GM21717 (cell line): Measurements from ENCODE around the gene BUD13.

Source experiments
- ATAC-seq: cut with Tn5 transposase; IDR thresholded peaks from one replicate; pipeline ENCODE4 v1.9.1; 2021; ENCODE audit warnings: mild to moderate bottlenecking, moderate library complexity; ENCODE audit not compliant: unreplicated experiment

The BUD13 gene

DNA sequence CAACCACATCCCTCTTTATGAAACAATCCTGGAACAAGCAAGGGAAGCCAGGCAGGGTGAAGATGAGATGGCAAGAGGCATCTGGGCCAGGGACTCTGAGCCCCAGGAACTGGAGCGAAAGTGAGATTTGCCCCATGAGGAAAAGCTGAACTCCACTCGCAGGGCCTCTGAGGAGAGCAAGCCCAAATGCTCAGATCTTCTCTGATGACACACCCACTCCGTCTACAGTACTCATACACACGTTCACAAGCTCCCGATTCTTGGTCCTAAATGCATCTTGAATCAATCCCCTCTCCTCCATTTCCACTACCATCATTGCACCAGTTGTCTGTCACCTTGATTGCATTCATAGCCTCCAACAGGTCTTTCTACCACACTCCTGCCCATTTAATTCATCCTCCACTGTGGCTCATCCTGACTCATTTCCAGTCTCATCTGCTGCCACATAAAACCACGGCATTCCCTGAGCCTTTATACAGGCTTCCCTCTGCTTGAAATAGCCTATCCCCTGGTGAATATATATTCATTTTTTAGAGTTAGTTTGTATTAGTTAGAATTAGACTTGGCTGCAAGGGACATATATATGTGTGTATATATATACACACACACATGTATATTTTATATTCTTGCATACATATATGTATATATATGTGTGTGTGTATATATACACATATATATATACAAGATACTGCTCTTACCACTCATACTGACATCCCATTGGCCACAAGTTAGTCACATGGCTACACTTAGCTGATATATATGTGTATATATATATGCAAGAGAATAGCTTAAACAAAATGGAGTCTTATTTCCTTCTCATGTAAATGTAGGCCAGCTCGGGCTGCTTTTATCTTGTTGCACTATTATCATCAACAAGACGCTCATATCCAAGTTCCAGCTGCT is 20.3 kb upstream of the BUD13 start:
- no peak for ATAC-seq

GRCh38 chr11:116792144-116792868 is 19.5 kb upstream of the BUD13 start:
- ATAC-seq: no peak

GRCh38 chr11:116791813-116792143 is 19.0 kb upstream of the BUD13 start, which contains the start of gene APOA5:
Gene APOA5 (minus strand): TSS chr11:116791879. CDS start chr11:116791860, 19 bp downstream.
- ATAC-seq: no peak

GRCh38 chr11:116791002-116791812 is 18.4 kb upstream of the BUD13 start:
- ATAC-seq: no peak

GRCh38 chr11:116790167-116791001 is 17.6 kb upstream of the BUD13 start:
- no peak for ATAC-seq

DNA sequence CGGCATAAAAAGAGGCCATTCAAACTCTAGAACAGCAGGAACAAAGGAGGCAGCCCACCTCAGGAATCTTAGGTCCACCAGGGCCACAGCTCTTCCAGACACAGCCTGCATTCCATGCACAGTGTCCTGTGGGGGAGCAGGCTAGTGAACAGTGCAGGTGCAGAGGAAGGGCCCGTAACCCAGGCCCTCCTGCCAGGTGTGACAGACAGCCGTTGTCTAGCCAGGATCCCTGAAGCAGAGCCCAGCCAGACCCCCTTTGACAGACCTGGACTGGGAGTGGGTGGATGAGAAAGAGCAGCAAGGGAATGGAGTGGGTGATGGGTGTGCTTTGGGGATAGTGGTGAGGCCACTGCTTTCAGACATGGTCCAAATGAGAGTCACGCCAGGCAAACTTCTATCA is 16.2 kb upstream of the BUD13 start:
- ATAC-seq: no peak

- ATAC-seq: no peak
Measured at GRCh38 chr11:116788534-116788933, 15.7 kb upstream of the BUD13 start.

DNA sequence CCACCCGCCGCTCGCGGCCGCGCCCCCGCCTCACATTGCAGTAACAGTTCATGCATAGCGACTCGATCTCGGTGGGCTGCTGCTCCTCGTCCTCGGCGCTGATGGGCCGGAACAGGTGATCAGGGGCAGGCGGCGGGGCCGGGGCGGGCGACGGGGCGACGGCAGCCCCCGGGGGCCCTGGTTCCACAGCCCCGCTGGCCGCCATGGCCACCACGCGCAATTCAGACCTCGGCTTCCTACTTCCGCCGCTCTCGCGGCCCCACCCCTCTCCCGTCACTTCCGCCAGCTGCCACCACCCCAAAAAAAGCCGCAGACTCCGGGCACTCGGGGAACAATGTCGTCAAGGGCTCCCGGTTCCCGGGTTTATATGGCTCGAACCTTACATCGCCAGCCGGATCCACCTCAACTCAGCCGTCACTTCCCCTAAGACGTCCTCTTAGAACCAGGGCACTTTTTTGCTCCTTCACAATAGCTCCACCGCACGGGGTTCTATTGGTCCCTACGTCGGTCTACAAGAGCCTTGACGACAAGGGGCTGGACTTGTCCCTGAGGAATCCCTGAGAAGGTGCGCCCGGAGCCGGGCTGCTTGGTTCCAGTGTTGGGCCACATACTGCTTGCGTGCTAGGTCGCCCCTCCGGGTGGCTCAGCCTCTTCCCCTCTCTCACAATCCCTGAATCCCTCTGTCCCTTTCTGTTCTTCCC is 15.1 kb upstream of the BUD13 start, which contains the start of gene ZPR1:
TSS of gene ZPR1 (minus strand) at position 238 of the 701 bp plus-strand sequence. CDS start at position 205, 33 bp downstream.
- ATAC-seq: peak; percentile 81

DNA sequence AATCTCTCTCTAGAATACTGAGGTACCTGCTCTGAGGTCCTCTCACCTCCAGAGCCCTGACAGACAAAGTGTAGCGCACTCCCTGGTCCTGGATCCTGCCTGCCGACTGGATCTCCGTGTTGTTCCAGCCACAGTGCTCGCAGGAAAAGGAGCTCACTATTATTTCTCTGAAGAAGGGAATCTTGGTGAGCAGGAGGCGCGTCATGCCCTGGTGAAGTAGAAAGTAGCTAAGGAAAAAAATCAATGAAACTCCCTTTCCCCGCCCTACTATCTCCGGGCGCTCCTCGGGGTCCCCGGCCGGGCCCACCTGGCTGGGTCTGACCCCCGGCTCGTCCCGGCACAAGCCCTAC is 14.6 kb upstream of the BUD13 start:
- no peak for ATAC-seq

GRCh38 chr11:116786966-116787365 is 14.2 kb upstream of the BUD13 start:
- ATAC-seq: no peak

- no peak for ATAC-seq
Measured at GRCh38 chr11:116786326-116786725, 13.5 kb upstream of the BUD13 start.

GRCh38 chr11:116782728-116783127 is 9.9 kb upstream of the BUD13 start:
- no peak for ATAC-seq

GRCh38 chr11:116778556-116778955 is 5.8 kb upstream of the BUD13 start:
- no peak for ATAC-seq

DNA sequence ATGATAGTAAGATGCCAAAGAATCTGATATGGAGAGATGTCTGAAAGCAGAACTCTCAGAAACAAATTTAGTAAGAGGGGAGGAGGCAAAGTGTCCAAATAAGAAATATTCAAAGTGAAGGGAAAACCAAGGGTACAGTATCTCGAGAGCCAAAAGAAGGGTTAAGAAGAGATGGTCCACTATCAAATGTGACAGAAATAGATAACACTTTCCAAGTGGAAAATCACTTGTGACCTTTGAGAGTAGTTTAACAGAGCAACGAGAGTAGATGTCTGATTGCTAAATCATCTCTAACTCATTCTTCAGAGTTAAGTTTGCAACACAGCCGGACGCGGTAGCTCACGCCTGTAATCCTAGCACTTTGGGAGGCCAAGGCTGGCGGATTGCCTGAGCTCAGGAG is 4.3 kb upstream of the BUD13 start:
- ATAC-seq: no peak

DNA sequence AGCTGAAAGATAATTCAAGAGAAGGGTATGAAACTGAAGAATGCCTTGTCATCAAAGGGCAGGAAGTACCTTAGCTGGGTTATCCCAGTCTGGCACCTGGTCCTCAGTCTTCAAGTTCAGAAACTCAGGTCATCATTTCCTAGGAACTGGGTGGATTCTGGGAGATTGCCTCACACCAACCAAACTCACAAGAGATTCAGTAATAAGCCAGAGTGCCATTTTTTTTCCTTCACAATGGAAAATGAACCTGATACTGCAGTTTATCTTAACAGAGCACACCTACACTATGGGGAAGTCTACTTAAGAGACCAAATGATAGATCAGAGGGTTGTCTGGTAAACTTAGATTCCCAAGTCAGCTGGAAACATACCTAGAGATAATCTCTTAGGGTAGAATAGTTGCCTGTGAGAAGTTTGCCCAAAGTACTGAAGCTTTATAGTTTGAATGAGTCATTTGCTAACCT is 3.8 kb upstream of the BUD13 start:
- no peak for ATAC-seq

GRCh38 chr11:116775975-116776374 is 3.2 kb upstream of the BUD13 start:
- no peak for ATAC-seq

DNA sequence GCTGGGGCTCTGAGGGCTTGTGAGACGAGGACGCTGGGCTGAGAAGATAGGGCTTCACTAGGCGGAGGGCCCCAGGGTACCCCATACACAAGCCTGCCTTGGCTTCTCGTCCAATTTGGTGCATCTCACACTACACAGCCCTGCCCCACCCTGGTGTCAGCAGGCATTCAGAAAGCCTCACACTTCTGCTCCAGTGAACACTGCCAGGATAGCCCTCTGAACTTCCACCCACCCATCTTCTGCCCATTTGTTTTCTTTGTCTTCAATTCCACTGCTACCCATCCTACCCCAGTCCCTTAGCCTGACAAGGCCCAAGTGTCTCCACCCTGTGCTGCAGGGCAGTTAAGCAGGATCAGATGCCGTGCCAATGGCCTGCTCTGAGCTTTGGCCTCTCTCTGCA is 1.9 kb upstream of the BUD13 start:
- no peak for ATAC-seq

- peak; percentile 46 for ATAC-seq
Measured at GRCh38 chr11:116773203-116774097, 663 bp upstream of the BUD13 start.

DNA sequence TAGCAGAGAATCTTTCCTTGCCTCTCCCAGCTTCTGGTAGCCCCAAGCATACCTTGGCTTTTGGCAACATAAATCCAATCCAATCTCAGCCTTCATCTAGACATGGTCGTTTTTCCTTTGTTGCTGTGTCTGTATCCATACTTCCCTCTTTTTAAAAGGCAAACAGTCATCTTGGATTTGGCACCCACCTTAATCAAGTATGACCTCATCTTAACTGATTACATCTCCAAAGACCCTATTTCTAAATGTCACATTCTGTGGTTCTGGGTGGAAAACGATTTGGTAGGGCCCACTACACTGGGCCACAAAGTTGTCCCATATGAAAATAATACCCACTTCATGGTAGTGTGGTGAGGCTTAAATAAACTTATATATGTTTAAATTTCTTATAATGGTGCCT is 852 bp downstream of the BUD13 start:
- no peak for ATAC-seq
